ENCODE results near the gene FYB2. TPM values are rescaled to one million over a fixed set of nuclear protein-coding genes. Genes with fewer than 3 reads are reported as not detected.

FYB2 gene
- polyA plus RNA-seq, 4 donors, result 0.77 to 1.4 (median 1.2) TPM

DNA sequence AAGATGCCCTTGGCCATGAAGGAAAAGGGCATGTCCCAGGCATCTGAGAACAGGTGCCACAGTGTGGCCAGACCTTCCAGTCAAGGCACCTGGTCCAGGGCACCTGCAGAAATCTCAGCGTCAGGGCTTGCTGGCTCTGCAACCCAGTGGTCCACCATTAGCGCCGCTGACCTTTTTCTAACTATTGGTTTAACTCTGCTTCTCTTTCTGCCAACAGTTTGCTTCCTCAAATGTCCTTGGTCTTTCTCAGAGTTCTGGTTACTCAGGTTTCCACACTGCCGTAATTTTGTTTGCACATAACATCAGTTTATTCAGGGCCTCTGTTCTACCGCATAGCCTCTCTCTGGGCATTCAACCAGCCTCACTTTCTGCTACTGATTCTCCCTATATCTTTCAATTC is 16.5 kb upstream of the FYB2 start:
- DNase-seq (ENCODE audit: low read depth in 4 of 4, low spot score in 3 of 4), result no peak

DNA sequence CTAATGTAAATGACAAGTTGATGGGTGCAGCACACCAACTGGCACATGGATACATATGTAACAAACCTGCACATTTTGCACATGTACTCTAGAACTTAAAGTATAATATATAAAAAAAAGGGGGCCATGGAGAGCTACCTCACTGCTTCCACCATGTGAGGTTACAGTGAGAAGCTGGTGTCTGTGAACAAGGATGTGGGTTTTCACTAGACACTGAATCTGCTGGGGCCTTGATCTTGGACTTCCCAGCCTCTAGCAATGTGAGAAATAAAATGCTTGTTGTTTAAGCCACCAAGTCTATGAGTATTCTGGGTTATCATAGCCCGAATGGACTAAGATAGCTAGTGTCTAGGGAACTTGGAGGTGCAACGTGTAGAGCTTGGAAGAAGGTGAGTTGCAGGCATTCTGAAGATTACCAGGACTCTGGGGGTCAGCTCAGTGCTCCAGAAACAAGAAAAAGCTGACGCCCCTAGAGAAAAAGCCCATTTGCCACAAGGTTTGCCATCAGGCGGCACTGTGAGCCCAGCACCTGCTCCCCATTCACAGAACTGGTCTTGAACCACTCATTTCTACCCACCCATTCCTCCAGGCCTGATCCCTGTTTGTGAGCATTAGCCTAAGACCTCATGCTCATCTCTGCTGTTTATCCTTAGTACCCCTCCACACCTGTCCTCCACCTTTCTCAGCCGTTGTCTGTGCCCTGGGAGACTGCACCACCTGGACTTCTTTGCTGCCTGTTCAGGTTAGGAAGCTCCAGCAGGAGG is 15.1 kb upstream of the FYB2 start:
- no peak for DNase-seq (ENCODE audit: low read depth in 4 of 4, low spot score in 3 of 4)

DNA sequence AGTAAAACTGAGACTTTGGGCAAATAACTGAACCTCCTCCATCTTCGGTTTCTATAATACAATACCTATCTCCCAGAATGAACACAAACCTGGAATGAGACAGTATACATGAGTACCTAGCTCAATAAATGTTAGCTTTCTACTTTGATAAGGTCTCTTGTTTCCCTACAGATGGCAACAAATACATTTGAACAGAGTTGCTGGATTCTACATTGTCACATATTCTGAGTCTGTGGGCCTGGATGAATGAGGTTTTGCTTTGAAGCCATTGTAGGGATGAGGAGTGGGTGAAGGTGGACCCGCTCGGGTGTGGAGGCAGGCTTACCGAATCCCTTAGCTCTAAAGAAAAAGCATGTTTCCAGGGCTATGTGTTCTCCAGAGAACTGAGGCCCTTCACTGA is 13.9 kb upstream of the FYB2 start:
- DNase-seq (ENCODE audit: low read depth in 4 of 4, low spot score in 3 of 4), result no peak

DNA sequence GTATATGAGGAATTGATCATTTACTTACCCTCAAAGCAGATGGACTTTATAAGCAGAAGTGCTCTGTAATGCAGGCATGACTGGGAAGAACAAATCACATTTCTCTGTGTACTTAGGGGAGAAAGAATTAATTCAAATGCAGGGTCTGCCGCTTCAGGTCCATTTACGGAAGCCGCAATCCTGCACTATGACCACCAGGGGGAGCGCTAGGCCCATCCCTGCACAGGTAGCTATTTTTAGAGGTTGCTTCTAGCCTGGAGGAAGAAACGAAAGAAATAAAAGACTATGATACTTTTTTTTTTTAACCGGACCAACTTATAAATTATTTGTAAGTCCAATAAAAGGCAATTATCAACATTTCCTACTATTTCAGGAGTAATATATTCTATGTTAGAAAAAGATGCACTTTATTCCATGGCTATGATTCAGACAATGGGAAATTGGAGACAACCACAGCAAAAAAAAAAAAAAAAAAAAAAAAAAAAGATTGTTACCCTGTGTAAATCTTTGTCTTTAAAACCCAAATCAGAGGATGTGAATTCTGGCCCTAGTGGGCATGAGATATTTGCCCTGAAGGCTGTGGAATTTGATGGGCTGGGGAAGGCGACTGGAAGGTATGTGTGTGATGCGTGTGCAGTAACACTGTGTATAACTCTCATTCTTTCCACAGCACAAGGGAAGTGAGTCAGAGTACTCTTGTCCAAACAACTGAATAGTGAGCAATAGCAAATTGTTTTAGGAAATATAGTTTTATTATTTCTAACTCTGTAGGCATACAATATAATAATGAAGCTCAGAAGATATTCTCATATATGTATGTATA is 12.9 kb upstream of the FYB2 start:
- peak; percentile 62 to 73 (median 68) for DNase-seq (ENCODE audit: low read depth in 4 of 4, low spot score in 3 of 4)

DNA sequence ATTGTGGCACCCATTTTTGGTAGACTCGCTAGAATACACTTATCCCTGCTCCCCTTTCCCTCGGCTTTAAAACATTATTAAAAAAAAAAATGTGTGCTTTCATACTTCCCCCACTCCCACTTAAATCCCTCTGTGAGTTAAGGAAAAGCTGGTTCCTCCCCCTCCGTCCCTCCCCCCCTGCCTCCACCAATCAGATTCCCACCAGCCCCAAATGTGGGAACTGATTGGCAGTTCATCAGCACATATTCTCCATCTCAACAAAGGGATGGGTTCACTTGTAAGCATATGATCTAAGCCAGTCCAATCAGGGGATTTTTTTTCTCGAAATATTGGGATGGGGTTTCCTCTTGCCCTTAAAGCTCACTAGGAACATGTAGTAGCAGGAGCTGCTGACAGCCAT is 10.8 kb upstream of the FYB2 start:
- no peak for DNase-seq (ENCODE audit: low read depth in 4 of 4, low spot score in 3 of 4)

DNA sequence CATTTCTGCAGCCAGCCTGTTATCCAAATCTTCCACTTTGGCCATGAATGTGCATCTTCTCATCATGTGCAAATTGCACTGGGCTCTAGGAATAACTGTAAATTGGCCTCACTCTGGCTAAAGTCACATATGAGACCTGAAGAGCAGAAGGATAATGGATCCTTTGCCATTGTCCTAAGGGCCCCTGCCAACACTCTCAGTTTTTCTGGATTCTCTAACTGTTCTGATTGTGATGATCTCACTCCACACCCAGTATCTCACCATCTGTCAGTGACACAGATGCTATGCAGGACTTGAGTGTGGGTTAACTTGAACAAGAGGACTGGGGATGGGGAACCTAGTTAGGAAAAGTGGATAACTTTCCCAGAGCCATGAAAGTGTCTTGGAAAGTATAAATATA is 8.5 kb upstream of the FYB2 start:
- no peak for DNase-seq (ENCODE audit: low read depth in 4 of 4, low spot score in 3 of 4)

DNA sequence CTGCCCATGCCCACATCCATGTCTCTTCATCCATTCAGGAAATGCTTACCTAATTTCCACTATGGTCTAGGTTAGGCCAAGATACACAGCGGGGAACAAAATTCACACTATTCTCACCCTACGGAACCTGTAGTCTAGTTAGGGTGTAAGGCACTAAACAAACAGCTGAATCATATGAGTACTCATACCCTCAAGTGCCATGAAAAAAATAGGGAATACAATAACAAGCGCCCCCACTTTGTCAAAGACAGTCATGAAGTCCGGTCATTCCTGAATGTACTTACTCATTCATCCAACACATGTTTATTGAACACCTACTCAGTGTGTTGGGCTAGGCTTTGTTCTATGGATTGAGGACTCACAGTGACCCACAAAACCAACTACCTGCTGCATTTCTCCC is 6.2 kb upstream of the FYB2 start:
- no peak for DNase-seq (ENCODE audit: low read depth in 4 of 4, low spot score in 3 of 4)

DNA sequence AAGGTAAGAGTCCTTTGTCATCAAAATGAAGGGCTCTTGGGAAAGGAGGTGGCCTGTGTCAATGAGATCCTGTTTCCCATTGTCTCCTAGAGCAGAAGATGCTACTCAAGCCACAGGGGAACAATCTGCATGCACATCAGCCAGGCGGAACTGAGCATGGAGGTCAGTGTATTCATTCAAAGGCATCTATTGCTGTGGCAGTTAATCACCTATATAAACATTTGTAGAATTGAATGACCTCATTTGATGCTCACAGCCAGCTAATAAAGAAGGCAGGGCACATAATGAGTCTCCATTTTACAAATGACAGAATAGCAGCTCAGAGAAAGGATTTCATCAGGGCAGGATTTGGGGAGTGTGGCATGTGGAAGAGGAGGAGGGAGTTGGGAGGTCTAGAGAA is 5.7 kb upstream of the FYB2 start:
- no peak for DNase-seq (ENCODE audit: low read depth in 4 of 4, low spot score in 3 of 4)

DNA sequence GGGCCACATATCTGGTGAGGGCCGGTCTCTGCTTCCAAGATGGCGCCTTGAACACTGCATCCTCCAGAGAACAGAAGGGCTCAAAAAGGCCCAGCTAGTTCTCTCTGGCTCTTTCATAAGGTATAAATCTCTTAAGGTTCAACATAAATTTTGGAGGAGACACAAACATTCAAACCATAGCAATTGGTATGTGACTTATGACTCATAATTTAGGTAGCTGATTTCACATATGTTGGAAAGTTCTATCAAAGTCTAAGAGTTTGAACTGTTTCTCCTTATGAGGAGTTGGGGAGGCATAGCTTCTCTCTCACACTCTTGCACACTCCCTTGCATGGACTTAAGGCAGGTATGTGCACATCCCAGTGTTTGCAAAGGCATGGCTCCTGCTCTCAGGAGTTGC is 5.1 kb upstream of the FYB2 start:
- DNase-seq (ENCODE audit: low read depth in 4 of 4, low spot score in 3 of 4), result no peak

DNA sequence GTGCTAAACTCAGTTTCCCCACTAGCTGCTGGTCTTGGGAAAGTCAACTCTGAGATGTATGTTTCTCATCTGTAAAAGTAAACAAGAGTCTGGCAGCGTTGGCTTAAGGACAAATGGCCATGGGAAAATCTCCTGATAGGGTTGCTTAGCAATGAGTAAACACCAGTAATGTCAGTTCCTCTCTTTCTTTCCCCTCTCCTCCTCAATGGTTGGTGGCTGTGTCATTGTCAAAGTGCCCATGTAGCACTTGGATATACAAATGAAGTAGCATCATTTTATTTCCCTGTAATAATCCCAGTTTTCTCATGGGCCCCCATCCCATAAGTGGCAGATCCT is 2.2 kb upstream of the FYB2 start:
- no peak for DNase-seq (ENCODE audit: low read depth in 4 of 4, low spot score in 3 of 4)

DNA sequence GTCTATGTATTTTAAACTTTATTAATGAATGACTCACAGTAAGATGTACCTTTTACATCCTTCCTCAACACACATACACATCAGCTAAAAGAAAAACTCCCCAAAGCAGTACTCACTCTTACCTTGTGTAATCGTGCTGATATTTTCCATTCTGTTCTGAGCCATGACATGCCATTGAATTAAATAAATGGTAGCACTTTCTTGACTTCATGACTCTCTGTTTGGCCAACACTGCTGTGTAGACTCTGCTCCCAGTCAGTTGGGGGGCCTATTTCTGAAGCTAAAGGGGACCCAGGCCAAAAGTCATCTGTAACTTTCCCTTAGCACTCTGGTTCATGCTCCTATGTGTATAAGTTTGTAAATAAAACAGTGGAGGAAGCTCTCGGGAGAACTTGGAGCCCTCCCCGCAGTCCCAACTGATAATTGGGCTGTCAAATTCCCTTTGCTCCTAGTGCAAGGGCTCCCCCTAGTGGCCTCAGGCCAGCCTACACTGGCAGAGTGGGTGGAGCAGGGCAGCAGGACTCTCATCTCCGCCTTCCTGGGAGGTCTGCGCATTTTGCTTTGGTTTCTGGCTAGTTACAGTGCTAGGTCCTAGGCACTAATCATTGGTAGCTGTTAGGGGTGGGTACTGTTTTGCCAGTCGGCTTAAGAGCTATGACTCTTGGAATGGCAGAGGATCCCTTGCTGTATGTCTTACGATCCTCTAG is 1.7 kb upstream of the FYB2 start:
- DNase-seq (ENCODE audit: low read depth in 4 of 4, low spot score in 3 of 4), result peak in 1 of 4 donors; percentile 53

DNA sequence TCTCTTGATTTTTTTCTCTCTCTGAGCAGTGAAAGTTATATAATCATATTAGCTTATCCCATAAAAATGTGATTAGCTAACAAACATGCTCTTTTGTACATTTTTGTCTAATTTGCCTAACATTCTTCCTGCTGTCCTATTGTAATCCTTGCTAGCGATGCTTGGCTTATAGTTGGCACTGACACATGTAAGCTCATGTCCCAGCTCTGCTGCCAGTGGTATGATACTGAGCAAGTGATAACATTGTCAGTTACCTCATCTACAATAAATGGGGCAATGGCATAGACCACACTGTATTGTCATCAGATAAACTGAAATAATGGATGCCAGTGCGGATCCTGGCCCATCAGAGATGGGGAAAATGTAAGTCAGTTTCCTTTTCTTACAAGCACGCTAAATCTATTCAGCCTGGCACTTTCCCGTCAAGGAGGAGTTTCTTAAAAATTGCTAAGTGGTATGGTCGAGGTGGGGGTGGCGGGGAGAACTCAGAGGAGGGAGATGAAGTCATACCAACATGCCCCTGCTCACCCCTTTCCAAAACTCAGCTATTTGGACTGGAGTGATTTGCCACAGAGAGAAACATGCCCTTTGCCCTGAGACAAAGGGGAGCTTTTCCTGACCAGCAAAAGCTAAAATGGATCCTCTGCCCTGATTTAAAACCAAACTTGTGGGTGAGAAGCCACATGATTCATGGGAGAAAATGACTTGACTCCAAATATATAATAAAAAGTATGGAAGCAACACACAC is 1.3 kb downstream of the FYB2 start:
- DNase-seq (ENCODE audit: low read depth in 4 of 4, low spot score in 3 of 4), result no peak

DNA sequence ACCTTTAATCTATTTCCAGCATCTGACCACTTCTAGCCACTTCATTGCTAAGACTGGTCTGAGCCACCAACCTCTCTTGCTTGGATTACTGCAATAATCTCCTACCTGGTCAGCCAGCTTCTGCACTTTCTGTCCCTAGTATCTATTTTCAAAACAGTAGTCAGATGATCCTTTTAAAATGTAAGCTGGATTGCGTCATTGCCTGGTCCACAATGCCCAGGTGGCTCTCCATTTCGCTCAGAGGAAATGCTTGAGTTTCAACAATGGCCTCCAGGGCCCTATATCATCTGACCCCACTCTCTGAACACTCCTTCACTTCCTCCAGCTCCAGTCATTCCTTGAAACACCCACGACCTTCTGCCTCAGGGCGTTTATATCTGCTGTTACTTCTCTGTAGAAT is 2.3 kb downstream of the FYB2 start:
- DNase-seq (ENCODE audit: low read depth in 4 of 4, low spot score in 3 of 4), result no peak

DNA sequence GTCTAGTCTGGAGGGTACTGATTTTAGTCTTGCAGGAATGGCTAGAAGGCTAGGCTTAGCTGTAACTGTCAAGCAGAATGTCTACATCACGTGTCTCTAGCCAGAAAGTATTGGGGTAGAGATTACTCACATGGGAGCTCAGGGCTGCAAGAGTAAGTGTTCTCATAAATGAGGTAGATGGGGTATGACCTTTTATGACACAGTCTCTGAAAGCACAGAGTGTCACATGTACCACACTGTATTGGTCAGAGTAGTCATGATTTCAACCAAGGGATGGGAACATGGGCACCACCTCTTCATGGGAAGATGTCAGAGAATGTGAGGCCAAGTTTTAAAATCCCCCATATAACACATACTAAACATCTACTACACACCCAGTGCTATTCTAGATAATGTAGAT is 2.9 kb downstream of the FYB2 start:
- no peak for DNase-seq (ENCODE audit: low read depth in 4 of 4, low spot score in 3 of 4)

DNA sequence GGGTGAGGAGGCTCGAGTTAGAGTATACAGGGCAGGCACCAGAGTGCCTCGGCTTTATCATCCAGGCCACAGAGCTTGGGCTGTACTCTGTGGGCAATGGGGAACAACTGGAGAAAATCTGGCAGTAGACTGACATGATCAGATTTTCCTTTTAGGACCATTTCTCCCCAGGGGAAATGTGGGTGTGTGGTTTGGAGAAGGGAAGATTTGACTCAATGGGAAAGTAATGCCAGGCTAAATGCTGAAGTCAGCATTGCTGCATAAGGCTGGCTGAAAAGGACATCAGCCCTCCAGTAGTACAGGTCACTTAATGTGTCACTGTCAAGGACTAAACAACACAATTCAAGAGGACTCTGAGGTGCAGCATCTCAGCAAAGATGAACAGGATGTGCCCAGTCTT is 5.0 kb downstream of the FYB2 start:
- DNase-seq (ENCODE audit: low read depth in 4 of 4, low spot score in 3 of 4), result no peak

DNA sequence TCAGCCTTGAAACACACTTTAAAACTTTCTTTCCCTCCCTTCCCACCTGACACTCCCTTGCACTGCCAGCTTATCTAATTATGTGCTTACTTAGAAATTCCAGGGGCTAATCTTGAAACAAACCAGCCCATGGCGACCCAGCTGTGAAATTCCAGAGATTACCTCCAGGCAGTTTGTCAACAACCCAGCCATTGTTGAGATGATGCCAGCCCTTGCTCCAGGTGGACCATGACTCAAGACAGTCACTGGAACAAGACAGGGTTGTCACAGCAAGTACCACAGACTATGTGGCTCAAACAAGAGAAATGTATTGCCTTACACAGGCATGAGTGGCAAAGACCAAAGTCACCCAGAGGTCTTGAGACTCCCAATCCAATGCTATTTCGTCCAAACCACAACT is 7.9 kb downstream of the FYB2 start:
- DNase-seq (ENCODE audit: low read depth in 4 of 4, low spot score in 3 of 4), result no peak

DNA sequence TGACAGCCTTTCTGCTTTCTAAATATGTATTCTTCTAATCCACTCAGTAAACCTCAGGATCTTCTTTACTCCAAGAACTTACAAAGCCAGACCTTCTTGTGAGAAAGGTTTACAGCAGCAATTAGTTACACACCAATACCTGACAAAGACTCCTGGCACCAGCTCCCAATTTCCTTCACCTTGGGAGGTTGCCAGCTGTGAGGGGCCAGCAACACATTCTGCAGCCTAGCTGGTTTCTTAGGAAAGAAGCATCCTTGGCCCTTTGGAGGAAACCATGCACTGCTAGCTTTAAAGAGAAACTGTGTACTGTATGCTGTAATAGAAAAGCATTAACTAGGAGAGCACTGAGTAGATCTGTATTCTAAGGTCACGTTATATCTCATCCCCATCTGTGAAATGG is 10.8 kb downstream of the FYB2 start:
- DNase-seq (ENCODE audit: low read depth in 4 of 4, low spot score in 3 of 4), result no peak

DNA sequence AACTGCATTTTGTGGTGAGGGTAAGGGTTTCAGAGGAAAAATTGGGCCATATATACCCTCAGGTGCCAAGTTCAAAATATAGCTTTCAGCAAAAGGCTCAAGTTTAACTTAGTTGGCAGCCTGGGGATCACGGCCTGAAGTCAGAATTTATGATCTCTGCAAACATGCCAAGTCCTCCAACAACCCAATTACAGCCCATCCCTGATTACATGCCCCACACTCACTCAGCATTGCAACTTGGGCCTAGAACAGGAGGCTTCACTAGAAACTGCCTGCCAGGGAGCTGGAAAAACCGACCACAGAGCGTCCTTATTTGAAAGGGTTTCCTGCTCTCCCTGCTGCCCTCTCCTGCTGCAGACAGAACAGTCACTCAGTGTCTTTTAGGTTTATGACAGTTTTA is 12.4 kb downstream of the FYB2 start:
- DNase-seq (ENCODE audit: low read depth in 4 of 4, low spot score in 3 of 4), result no peak

DNA sequence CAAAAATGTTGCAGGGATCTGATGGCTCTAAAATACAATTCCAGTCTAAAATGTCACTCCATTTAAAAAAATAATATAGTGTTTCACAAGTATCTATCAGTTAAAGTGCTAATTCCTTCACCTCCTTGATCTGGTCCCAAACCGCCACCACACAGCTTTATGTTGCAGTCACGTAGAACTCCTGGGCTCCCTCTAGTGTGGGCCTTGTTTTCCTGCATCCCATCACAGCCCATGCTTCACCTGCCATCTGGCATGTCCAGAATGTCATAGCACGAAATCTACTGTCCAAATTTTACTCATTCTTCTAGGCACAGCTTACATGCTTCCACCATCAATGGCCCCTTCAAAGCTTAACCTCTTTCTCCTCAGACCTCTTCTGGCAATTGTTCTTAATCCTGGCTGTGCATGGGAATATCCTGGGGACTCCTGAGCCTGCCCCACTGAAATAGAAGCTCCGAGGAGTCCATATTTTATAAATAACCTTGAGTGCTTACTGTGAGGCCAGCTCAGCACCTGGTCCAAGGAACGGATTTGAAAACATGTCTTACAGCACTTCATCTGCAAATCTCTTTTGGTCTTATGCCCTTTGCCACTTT is 15.5 kb downstream of the FYB2 start:
- no peak for DNase-seq (ENCODE audit: low read depth in 4 of 4, low spot score in 3 of 4)

DNA sequence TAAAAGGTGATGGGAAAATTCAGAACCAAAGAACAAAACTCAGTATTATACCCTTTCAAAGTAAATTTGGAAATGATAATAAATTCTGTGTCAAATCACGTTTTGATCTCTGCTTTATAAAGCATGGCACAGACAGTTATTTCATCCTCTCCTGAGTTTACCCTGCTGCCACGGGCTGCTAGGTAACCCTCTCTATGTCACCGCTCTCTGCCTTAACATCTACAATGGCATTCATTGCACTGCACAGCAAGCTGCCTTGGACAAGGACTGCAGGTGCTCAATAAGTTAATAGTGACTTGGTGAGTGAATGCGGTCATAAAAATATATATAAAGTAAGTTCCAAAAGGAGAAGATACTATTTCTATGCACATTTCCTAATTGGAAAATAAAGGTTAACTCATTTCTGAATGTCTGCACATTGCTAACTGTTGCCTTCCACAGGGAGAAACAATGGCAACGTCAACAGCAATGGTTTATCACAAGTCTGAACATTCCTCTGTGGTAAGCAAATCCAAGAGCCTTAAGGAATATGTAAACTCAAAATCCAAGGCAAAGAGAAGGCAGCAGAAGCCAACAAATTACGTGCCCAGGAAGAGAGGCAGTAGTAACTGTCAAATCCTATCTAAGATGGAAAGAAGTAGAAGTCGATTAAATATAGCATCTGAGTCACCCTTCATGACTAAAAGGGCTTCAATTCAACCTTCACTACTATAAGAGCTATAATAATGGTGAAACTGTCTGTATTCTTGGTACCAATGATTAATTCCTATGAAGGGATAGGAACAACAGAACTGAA is 19.4 kb downstream of the FYB2 start:
- no peak for DNase-seq (ENCODE audit: low read depth in 4 of 4, low spot score in 3 of 4)
